NOMO-1 treated with DMSO at 0.1 percent for 48 hours (cell line): ENCODE data around the gene NFKBIE.

Experiments used
- DNase-seq: peaks from one replicate; lab custom pipeline; 2025; ENCODE audit not compliant: unreplicated experiment; lab: John Stamatoyannopoulos, UW

Gene NFKBIE

GRCh38 chr6:44298055-44298803, 32.9 kb upstream of the NFKBIE start:
- DNase-seq, result no peak

GRCh38 chr6:44297063-44298038, 32.0 kb upstream of the NFKBIE start:
- no peak for DNase-seq

GRCh38 chr6:44294832-44295791, 29.8 kb upstream of the NFKBIE start:
- DNase-seq, result no peak

GRCh38 chr6:44292661-44293365, 27.5 kb upstream of the NFKBIE start:
- no peak for DNase-seq

GRCh38 chr6:44291841-44292240, 26.5 kb upstream of the NFKBIE start:
- DNase-seq, result no peak

GRCh38 chr6:44289726-44290260, 24.4 kb upstream of the NFKBIE start:
- DNase-seq, result no peak

- no peak for DNase-seq
Measured at GRCh38 chr6:44286747-44287146, 21.4 kb upstream of the NFKBIE start.

- no peak for DNase-seq
Measured at GRCh38 chr6:44286285-44286565, 20.9 kb upstream of the NFKBIE start.

GRCh38 chr6:44285552-44286284, 20.4 kb upstream of the NFKBIE start:
- DNase-seq, result peak; percentile 14

GRCh38 chr6:44284867-44285266, 19.5 kb upstream of the NFKBIE start:
- DNase-seq, result no peak

- no peak for DNase-seq
Measured at GRCh38 chr6:44284121-44284520, 18.8 kb upstream of the NFKBIE start.

GRCh38 chr6:44278774-44279697, 13.7 kb upstream of the NFKBIE start:
- no peak for DNase-seq

GRCh38 chr6:44278315-44278714, 13.0 kb upstream of the NFKBIE start:
- DNase-seq, result no peak

- no peak for DNase-seq
Measured at GRCh38 chr6:44277763-44278162, 12.4 kb upstream of the NFKBIE start.

GRCh38 chr6:44276667-44277640, 11.6 kb upstream of the NFKBIE start:
- DNase-seq, result no peak

GRCh38 chr6:44275749-44276648, 10.6 kb upstream of the NFKBIE start:
- no peak for DNase-seq
